HEK293T (cell line): ENCODE measurements around the gene ACADS.

Experiments used
- ARNT ChIP-seq: fragments of 450-650 bp; IDR thresholded peaks from 2 replicates; pipeline ENCODE4 v1.6.1; 2017; ENCODE audit warnings: mild to moderate bottlenecking
- ELF4 ChIP-seq: fragments of 450-650 bp; IDR thresholded peaks from 2 replicates; pipeline ENCODE4 v1.6.1; 2017; ENCODE audit warnings: antibody characterized with exemption
- FOXK2 ChIP-seq: fragments of 450-650 bp; IDR thresholded peaks from 2 replicates; pipeline ENCODE4 v1.6.1; 2016; ENCODE audit warnings: mild to moderate bottlenecking
- FOXM1 ChIP-seq: fragments of 450-650 bp; IDR thresholded peaks from 2 replicates; pipeline ENCODE4 v1.6.1; 2017; ENCODE audit warnings: mild to moderate bottlenecking, borderline replicate concordance
- L3MBTL2 ChIP-seq: fragments of 450-650 bp; conservative IDR thresholded peaks from 2 replicates; pipeline ENCODE4 v1.6.1; 2016; ENCODE audit warnings: mild to moderate bottlenecking
- SP1 ChIP-seq: fragments of 450-650 bp; IDR thresholded peaks from 2 replicates; pipeline ENCODE4 v1.6.1; 2017
- SUZ12 ChIP-seq: fragments of 450-650 bp; IDR thresholded peaks from 2 replicates; pipeline ENCODE4 v1.6.1; 2016; ENCODE audit warnings: mild to moderate bottlenecking
- TF ChIP-seq, protein P1 (sequence below): fragments of 450-650 bp; IDR thresholded peaks from 2 replicates; pipeline ENCODE4 v1.6.1; 2016

DNA sequence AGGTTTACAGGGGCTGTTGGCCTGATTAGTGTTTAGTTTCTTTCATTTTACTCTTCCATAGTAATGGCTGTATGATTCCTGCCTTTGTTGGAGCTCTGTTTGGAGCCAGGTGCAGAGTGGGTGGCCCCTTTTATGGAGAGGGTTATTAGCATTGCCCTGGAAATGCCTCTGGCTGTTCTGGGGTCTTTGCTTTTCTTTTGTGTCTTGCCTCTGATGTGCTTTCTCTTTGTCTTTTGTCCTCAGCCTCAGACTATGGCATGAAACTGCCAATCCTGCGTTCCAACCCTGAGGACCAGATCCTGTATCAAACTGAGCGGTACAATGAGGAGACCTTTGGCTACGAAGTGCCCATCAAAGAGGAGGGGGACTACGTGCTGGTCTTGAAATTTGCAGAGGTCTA, 31.8 kb upstream of the ACADS start:
- TF ChIP-seq, protein P1, sequence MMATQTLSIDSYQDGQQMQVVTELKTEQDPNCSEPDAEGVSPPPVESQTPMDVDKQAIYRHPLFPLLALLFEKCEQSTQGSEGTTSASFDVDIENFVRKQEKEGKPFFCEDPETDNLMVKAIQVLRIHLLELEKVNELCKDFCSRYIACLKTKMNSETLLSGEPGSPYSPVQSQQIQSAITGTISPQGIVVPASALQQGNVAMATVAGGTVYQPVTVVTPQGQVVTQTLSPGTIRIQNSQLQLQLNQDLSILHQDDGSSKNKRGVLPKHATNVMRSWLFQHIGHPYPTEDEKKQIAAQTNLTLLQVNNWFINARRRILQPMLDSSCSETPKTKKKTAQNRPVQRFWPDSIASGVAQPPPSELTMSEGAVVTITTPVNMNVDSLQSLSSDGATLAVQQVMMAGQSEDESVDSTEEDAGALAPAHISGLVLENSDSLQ: no peak
- TF ChIP-seq FOXM1 (no peak), SUZ12 (no peak), L3MBTL2 (no peak), ARNT (no peak), SP1 (no peak), ELF4 (no peak), FOXK2 (no peak)
